MM.1S (cell line): ENCODE measurements around the gene KCNIP4.

ENCODE experiments used
- DNase-seq: peaks from one replicate; pipeline ENCODE4 v3.0.0-alpha.2; 2015
- H2AFZ ChIP-seq: fragments of 300-600 bp; sonication (generic); 2 replicates; pipeline ENCODE4 v1.6.0; 2016; ENCODE audit warnings: antibody characterized with exemption, low read length
- H3F3A ChIP-seq: fragments of 300-600 bp; sonication (generic); 2 replicates; pipeline ENCODE4 v1.6.1; 2016; ENCODE audit warnings: mild to moderate bottlenecking, antibody characterized with exemption, low read length, moderate library complexity, mixed read lengths; ENCODE audit not compliant: insufficient read depth
- H3K27ac ChIP-seq: fragments of 300-600 bp; sonication (generic); 2 replicates; pipeline ENCODE4 v1.5.1; 2016; ENCODE audit warnings: mild to moderate bottlenecking, low read length
- H3K27me3 ChIP-seq: fragments of 300-600 bp; sonication (generic); replicated peaks from 2 replicates; pipeline ENCODE4 v1.6.0; 2016; ENCODE audit warnings: low read length; ENCODE audit not compliant: insufficient read depth
- H3K36me3 ChIP-seq: fragments of 300-600 bp; sonication (generic); replicated peaks from 2 replicates; pipeline ENCODE4 v1.6.1; 2016; ENCODE audit warnings: mild to moderate bottlenecking, low read length, mixed read lengths; ENCODE audit not compliant: insufficient read depth
- H3K4me1 ChIP-seq: fragments of 300-600 bp; sonication (generic); 2 replicates; pipeline ENCODE4 v1.6.1; 2016; ENCODE audit warnings: low read length, mixed read lengths
- H3K4me2 ChIP-seq: fragments of 300-600 bp; sonication (generic); 2 replicates; pipeline ENCODE4 v1.6.0; 2016; ENCODE audit warnings: low read depth, low read length
- H3K4me3 ChIP-seq: fragments of 300-600 bp; sonication (generic); 2 replicates; pipeline ENCODE4 v1.5.1; 2016; ENCODE audit warnings: low read length, mixed read lengths
- H3K79me2 ChIP-seq: fragments of 300-600 bp; sonication (generic); 2 replicates; pipeline ENCODE4 v1.6.1; 2016; ENCODE audit warnings: mixed run types, low read length, mixed read lengths
- H3K9ac ChIP-seq: fragments of 300-600 bp; sonication (generic); 2 replicates; pipeline ENCODE4 v1.6.1; 2016; ENCODE audit warnings: low read length, mixed read lengths
- H3K9me2 ChIP-seq: fragments of 300-600 bp; sonication (generic); replicated peaks from 2 replicates; pipeline ENCODE4 v1.6.1; 2016; ENCODE audit warnings: mild to moderate bottlenecking, low read length, mixed read lengths; ENCODE audit not compliant: insufficient read depth
- H3K9me3 ChIP-seq: fragments of 300-600 bp; sonication (generic); replicated peaks from 2 replicates; pipeline ENCODE4 v1.6.1; 2016; ENCODE audit warnings: mild to moderate bottlenecking, low read length, mixed read lengths; ENCODE audit not compliant: insufficient read depth
- H4K20me1 ChIP-seq: fragments of 300-600 bp; sonication (generic); 2 replicates; pipeline ENCODE4 v1.6.1; 2016; ENCODE audit warnings: mild to moderate bottlenecking, low read length, moderate library complexity, mixed read lengths; ENCODE audit not compliant: insufficient read depth
- CTCF ChIP-seq: fragments of 300-600 bp; sonication (generic); IDR thresholded peaks from 2 replicates; pipeline ENCODE4 v1.5.1; 2016; ENCODE audit warnings: antibody characterized with exemption, low read length, mixed read lengths
- EZH2 ChIP-seq: fragments of 300-600 bp; sonication (generic); optimal IDR thresholded peaks from 2 replicates; pipeline ENCODE3; 2017; ENCODE audit warnings: low read depth, mild to moderate bottlenecking, antibody characterized with exemption, low read length, mixed read lengths
- EZH2phosphoT487 ChIP-seq: fragments of 300-600 bp; sonication (generic); IDR thresholded peaks from 2 replicates; pipeline ENCODE4 v1.6.1; 2018; ENCODE audit warnings: antibody characterized with exemption, low read length

The KCNIP4 gene

GRCh38 chr4:20687864-20688263, 1260.7 kb downstream of the KCNIP4 start:
- DNase-seq = no peak

GRCh38 chr4:20684852-20685763, 1263.5 kb downstream of the KCNIP4 start:
- H3K9me2 ChIP-seq = no peaks in the 10 kb centered on the region
- H3K79me2 ChIP-seq = no peaks in the 10 kb centered on the region
- no peaks in the 10 kb centered on the region for H3K4me1 ChIP-seq
- no peak overlapping the region for H3K4me3 ChIP-seq
- H3K9ac ChIP-seq = no peak overlapping the region
- H2AFZ ChIP-seq = no peak overlapping the region
- no peaks in the 10 kb centered on the region for H4K20me1 ChIP-seq
- H3K9me3 ChIP-seq = no peaks in the 10 kb centered on the region
- peak; percentile 27 for DNase-seq
- H3K27ac ChIP-seq = no peak overlapping the region
- TF ChIP-seq EZH2 (no peak), CTCF (peak; percentile 49)
- no peaks in the 10 kb centered on the region for H3K27me3 ChIP-seq
- no peak overlapping the region for H3K4me2 ChIP-seq
- no peaks in the 10 kb centered on the region for H3F3A ChIP-seq
- H3K36me3 ChIP-seq = no peaks in the 10 kb centered on the region

More at GRCh38 chr4:20687864-20688263, 1260.7 kb downstream of the KCNIP4 start:
- Histone ChIP-seq H3K79me2 (no peaks in the 10 kb centered on the region), H3K4me1 (no peaks in the 10 kb centered on the region), H3K9me3 (no peaks in the 10 kb centered on the region), H3K4me3 (no peak overlapping the region), H3K9me2 (no peaks in the 10 kb centered on the region), H3K9ac (no peak overlapping the region), H3K27ac (no peak overlapping the region), H3K36me3 (no peaks in the 10 kb centered on the region), H3K4me2 (no peak overlapping the region), H3F3A (no peaks in the 10 kb centered on the region), H2AFZ (no peak overlapping the region), H3K27me3 (no peaks in the 10 kb centered on the region), H4K20me1 (no peaks in the 10 kb centered on the region)
- TF ChIP-seq EZH2phosphoT487 (no peak), EZH2 (no peak), CTCF (no peak)

GRCh38 chr4:20683766-20684165, 1264.8 kb downstream of the KCNIP4 start:
- no peaks in the 10 kb centered on the region for H3K79me2 ChIP-seq

More at GRCh38 chr4:20683766-20684165, 1264.8 kb downstream of the KCNIP4 start:
- Histone ChIP-seq H3K27ac (no peak overlapping the region), H2AFZ (no peak overlapping the region), H3K4me3 (no peak overlapping the region), H4K20me1 (no peaks in the 10 kb centered on the region), H3K9me3 (no peaks in the 10 kb centered on the region), H3K27me3 (no peaks in the 10 kb centered on the region), H3F3A (no peaks in the 10 kb centered on the region), H3K9ac (no peak overlapping the region), H3K36me3 (no peaks in the 10 kb centered on the region), H3K4me1 (no peaks in the 10 kb centered on the region), H3K9me2 (no peaks in the 10 kb centered on the region), H3K4me2 (no peak overlapping the region)
- no peak for DNase-seq
- no peak for TF ChIP-seq EZH2phosphoT487
- no peak for TF ChIP-seq CTCF
- no peak for TF ChIP-seq EZH2
